ES-I3 (cell line): ENCODE measurements around the gene RANBP1.
"Not testable (repeated sequence)": the region's sequence is repeated elsewhere in the genome, so short reads cannot be mapped to it uniquely, and the experiment has no call there.

Source experiments
- H3K36me3 ChIP-seq: 2 replicates; pipeline ENCODE4 v1.6.1; 2013; ENCODE audit warnings: mild to moderate bottlenecking, low read length, control low read depth, moderate library complexity; ENCODE audit not compliant: insufficient read depth
- H3K4me1 ChIP-seq: 2 replicates; pipeline ENCODE4 v1.6.1; 2013; ENCODE audit warnings: mild to moderate bottlenecking, control low read depth, low read length; ENCODE audit not compliant: insufficient read depth
- H3K9ac ChIP-seq: 2 replicates; pipeline ENCODE4 v1.6.1; 2013; ENCODE audit warnings: low read depth, mild to moderate bottlenecking, low read length, moderate library complexity
- H3K9me3 ChIP-seq: 2 replicates; pipeline ENCODE4 v1.6.1; 2013; ENCODE audit warnings: mild to moderate bottlenecking, low read length, moderate library complexity; ENCODE audit not compliant: control insufficient read depth, insufficient read depth

The RANBP1 gene

GRCh38 chr22:20151276-20151588, 35.3 kb downstream of the RANBP1 start:
- Histone ChIP-seq H3K4me1 (no peaks in the 10 kb centered on the region), H3K9me3 (no peaks in the 10 kb centered on the region)

GRCh38 chr22:20152464-20152890, 36.6 kb downstream of the RANBP1 start:
- no peaks in the 10 kb centered on the region for H3K4me1 ChIP-seq
- no peaks in the 10 kb centered on the region for H3K36me3 ChIP-seq
- no peaks in the 10 kb centered on the region for H3K9me3 ChIP-seq
- H3K9ac ChIP-seq = no peak overlapping the region

More at GRCh38 chr22:20151276-20151588, 35.3 kb downstream of the RANBP1 start:
- H3K36me3 ChIP-seq = no peaks in the 10 kb centered on the region
- H3K9ac ChIP-seq = no peak overlapping the region

- Histone ChIP-seq H3K4me1 (no peaks in the 10 kb centered on the region), H3K9me3 (no peaks in the 10 kb centered on the region), H3K36me3 (no peaks in the 10 kb centered on the region), H3K9ac (no peak overlapping the region)
These were observed 38.0 kb downstream of the RANBP1 start for GRCh38 chr22:20153945-20154344.

GRCh38 chr22:20154602-20155187, 38.8 kb downstream of the RANBP1 start:
- no peaks in the 10 kb centered on the region for H3K4me1 ChIP-seq
- H3K36me3 ChIP-seq = no peaks in the 10 kb centered on the region
- no peak overlapping the region for H3K9ac ChIP-seq
- no peaks in the 10 kb centered on the region for H3K9me3 ChIP-seq

GRCh38 chr22:20155330-20156041, 39.6 kb downstream of the RANBP1 start:
- no peaks in the 10 kb centered on the region for H3K4me1 ChIP-seq
- no peak overlapping the region for H3K9ac ChIP-seq
- no peaks in the 10 kb centered on the region for H3K9me3 ChIP-seq
- no peaks in the 10 kb centered on the region for H3K36me3 ChIP-seq

- Histone ChIP-seq H3K9me3 (no peaks in the 10 kb centered on the region), H3K9ac (no peak overlapping the region), H3K36me3 (no peaks in the 10 kb centered on the region), H3K4me1 (no peaks in the 10 kb centered on the region)
These were observed 40.1 kb downstream of the RANBP1 start for GRCh38 chr22:20156042-20156389.

- Histone ChIP-seq H3K4me1 (no peaks in the 10 kb centered on the region), H3K9me3 (no peaks in the 10 kb centered on the region), H3K9ac (no peak overlapping the region), H3K36me3 (no peaks in the 10 kb centered on the region)
These were observed 40.9 kb downstream of the RANBP1 start for GRCh38 chr22:20156611-20157429.

GRCh38 chr22:20157430-20158183, 41.7 kb downstream of the RANBP1 start:
- no peak overlapping the region for H3K9ac ChIP-seq
- no peaks in the 10 kb centered on the region for H3K36me3 ChIP-seq
- no peaks in the 10 kb centered on the region for H3K4me1 ChIP-seq
- no peaks in the 10 kb centered on the region for H3K9me3 ChIP-seq

- H3K9ac ChIP-seq = no peak overlapping the region
- H3K4me1 ChIP-seq = no peaks in the 10 kb centered on the region
- no peaks in the 10 kb centered on the region for H3K36me3 ChIP-seq
- H3K9me3 ChIP-seq = no peaks in the 10 kb centered on the region
These were observed 42.6 kb downstream of the RANBP1 start for GRCh38 chr22:20158391-20159036.

- Histone ChIP-seq H3K4me1 (no peaks in the 10 kb centered on the region), H3K36me3 (no peaks in the 10 kb centered on the region), H3K9me3 (no peaks in the 10 kb centered on the region)
These were observed 43.2 kb downstream of the RANBP1 start for GRCh38 chr22:20159076-20159475.

GRCh38 chr22:20159531-20159930, 43.6 kb downstream of the RANBP1 start:
- H3K9ac ChIP-seq, H3K4me1 ChIP-seq, H3K36me3 ChIP-seq, H3K9me3 ChIP-seq: not testable (repeated sequence)

More at GRCh38 chr22:20159076-20159475, 43.2 kb downstream of the RANBP1 start:
- no peak overlapping the region for H3K9ac ChIP-seq

GRCh38 chr22:20160041-20160440, 44.1 kb downstream of the RANBP1 start:
- no peaks in the 10 kb centered on the region for H3K36me3 ChIP-seq
- no peaks in the 10 kb centered on the region for H3K9me3 ChIP-seq
- H3K9ac ChIP-seq = no peak overlapping the region
- no peaks in the 10 kb centered on the region for H3K4me1 ChIP-seq

- no peak overlapping the region for H3K9ac ChIP-seq
- no peaks in the 10 kb centered on the region for H3K9me3 ChIP-seq
- no peaks in the 10 kb centered on the region for H3K4me1 ChIP-seq
- no peaks in the 10 kb centered on the region for H3K36me3 ChIP-seq
These were observed 49.0 kb downstream of the RANBP1 start for GRCh38 chr22:20164863-20165262.

GRCh38 chr22:20165421-20165820, 49.5 kb downstream of the RANBP1 start:
- no peaks in the 10 kb centered on the region for H3K4me1 ChIP-seq
- no peaks in the 10 kb centered on the region for H3K9me3 ChIP-seq
- no peaks in the 10 kb centered on the region for H3K36me3 ChIP-seq
- H3K9ac ChIP-seq = no peak overlapping the region
